ENCODE results near the gene PIK3CG. TPM values are rescaled to one million over a fixed set of nuclear protein-coding genes. Genes with fewer than 3 reads are reported as not detected.
A peak's percentile ranks its signal among the peaks of the same experiment; 100 is the strongest.
"Not testable (repeated sequence)": the region's sequence is repeated elsewhere in the genome, so short reads cannot be mapped to it uniquely, and the experiment has no call there.

Gene PIK3CG
- total RNA-seq, 1 donor from 2014 or later: 15.7 TPM

- no peaks in the 10 kb centered on the region for H3K9me3 ChIP-seq
- intact Hi-C loops (cut with DNase I): no loop called here
- ATAC-seq (no peak), DNase-seq (no peak)
- no peak overlapping the region for H3K27ac ChIP-seq
- no peaks in the 10 kb centered on the region for H3K4me1 ChIP-seq
- no peaks in the 10 kb centered on the region for H3K36me3 ChIP-seq
- no peaks in the 10 kb centered on the region for H3K27me3 ChIP-seq
- no peak overlapping the region for H3K4me3 ChIP-seq
- no peak for TF ChIP-seq CTCF (IDR thresholded peaks at IDR 0.05)
These were observed 16.1 kb upstream of the PIK3CG start for GRCh38 chr7:106848851-106849442.

GRCh38 chr7:106851632-106852031 lies 13.4 kb upstream of the PIK3CG start:
- H3K27ac ChIP-seq; DNase-seq; H3K4me3 ChIP-seq; ATAC-seq; H3K4me1 ChIP-seq; H3K9me3 ChIP-seq; H3K27me3 ChIP-seq; intact Hi-C loops (cut with DNase I); H3K36me3 ChIP-seq: not testable (repeated sequence)

- Histone ChIP-seq H3K27me3 (no peaks in the 10 kb centered on the region), H3K27ac (no peak overlapping the region), H3K4me3 (no peak overlapping the region), H3K36me3 (no peaks in the 10 kb centered on the region), H3K9me3 (no peaks in the 10 kb centered on the region), H3K4me1 (no peaks in the 10 kb centered on the region)
- no peak for TF ChIP-seq CTCF (IDR thresholded peaks at IDR 0.05)
- DNase-seq (no peak), ATAC-seq (no peak)
- intact Hi-C loops (cut with DNase I): no loop called here
These were observed 11.7 kb upstream of the PIK3CG start for GRCh38 chr7:106853250-106853908.

- no peaks in the 10 kb centered on the region for H3K27me3 ChIP-seq
- TF ChIP-seq CTCF (IDR thresholded peaks at IDR 0.05): no peak
- H3K9me3 ChIP-seq: no peaks in the 10 kb centered on the region
- H3K36me3 ChIP-seq: no peaks in the 10 kb centered on the region
- H3K4me1 ChIP-seq: no peaks in the 10 kb centered on the region
- H3K27ac ChIP-seq: no peak overlapping the region
- DNase-seq (no peak), ATAC-seq (no peak)
- intact Hi-C loops (cut with DNase I): no loop called here
- no peak overlapping the region for H3K4me3 ChIP-seq
These were observed 9.4 kb upstream of the PIK3CG start for GRCh38 chr7:106855540-106856132.

- Histone ChIP-seq H3K4me3 (no peak overlapping the region), H3K36me3 (no peaks in the 10 kb centered on the region), H3K9me3 (no peaks in the 10 kb centered on the region), H3K27me3 (no peaks in the 10 kb centered on the region), H3K27ac (no peak overlapping the region), H3K4me1 (peaks cover 5% of the 10 kb centered on the region)
- intact Hi-C loops (cut with DNase I): no loop called here
- DNase-seq (peak; percentile 72), ATAC-seq (peak; percentile 68)
- no peak for TF ChIP-seq CTCF (IDR thresholded peaks at IDR 0.05)
These were observed 6.2 kb upstream of the PIK3CG start for GRCh38 chr7:106858618-106859532.
